GM18907 (cell line): ENCODE results near the gene ISY1.
"Not testable (repeated sequence)": the region's sequence is repeated elsewhere in the genome, so short reads cannot be mapped to it uniquely, and the experiment has no call there.

Experiments used
- ATAC-seq: cut with Tn5 transposase; IDR thresholded peaks from one replicate; pipeline ENCODE4 v1.9.1; 2021; ENCODE audit warnings: mild to moderate bottlenecking, moderate library complexity; ENCODE audit not compliant: unreplicated experiment

The ISY1 gene

GRCh38 chr3:129160891-129161859 lies at the start of gene ISY1:
Gene ISY1, minus strand, starts transcription at chr3:129161063. Its CDS starts 88 bp downstream, at chr3:129160975.
- ATAC-seq: peak; percentile 81

DNA sequence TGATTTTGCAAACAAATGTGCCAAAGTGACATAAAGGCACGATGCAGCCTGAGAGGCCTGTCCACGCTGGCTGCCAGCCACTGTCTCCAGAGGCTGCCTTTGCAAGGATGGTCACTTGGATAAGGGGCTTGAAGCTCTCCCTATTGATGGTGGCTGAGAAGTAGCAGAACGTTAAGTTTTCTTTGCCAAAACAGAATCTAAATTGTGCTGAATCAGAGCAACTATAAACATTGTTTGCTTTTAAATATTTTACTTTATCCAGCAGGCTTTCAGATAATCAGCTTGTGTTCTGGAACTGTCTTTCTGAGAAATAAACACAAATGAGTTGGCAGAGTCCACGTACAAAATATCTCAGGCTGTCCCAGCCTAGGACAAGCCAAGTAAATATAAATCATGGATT lies 46.6 kb upstream of the ISY1 start:
- no peak for ATAC-seq

DNA sequence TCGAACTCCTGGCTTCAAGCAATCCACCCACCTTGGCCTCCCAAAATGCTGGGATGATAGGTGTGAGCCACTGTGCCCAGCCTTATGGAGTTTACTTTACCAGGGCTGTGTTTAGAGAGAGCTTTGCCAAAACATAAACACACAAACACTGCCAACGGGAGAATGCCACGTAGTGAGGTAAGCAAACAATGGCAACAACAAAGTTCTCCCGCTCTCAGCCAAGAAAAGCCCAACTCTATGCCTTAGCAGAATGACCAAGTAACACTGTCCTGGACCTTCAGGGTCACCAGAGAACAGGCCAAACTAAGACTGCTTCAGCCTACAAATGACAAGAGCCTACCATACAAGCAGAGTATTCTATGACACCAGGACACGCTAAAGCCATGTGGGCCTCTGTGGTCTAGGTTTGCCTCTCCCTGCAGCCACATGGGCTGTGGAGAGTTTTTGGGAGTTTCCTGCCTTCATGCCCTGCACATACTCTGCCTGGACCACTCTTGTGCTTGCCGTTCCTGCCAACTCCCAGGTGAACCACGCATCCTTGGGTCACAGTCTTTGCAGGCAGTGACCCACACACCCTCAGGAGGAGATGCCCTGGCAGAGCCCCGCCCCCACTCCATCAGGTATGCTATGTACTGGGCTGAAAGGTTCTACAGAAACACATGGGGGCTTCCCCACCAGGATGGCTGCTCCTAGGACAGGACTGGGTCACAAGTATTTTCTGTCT lies 44.4 kb upstream of the ISY1 start:
- no peak for ATAC-seq

DNA sequence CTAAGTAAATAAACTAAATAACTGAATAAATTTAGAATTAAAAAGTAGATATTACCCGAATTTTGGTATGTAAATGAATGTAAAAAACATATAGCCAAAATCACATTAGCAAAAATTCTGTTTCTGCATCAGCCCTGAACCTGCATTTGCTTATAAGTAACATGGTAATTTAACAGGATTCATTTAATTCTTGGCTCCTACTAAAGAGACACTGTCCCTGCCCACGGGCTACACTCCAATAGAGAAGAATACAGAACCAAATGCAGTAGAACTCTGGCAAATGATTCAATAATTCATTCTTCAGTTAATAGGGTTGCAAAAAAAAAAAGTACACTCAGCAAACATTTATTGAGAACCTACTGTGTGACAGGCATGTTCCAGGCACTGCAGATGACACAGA lies 43.6 kb upstream of the ISY1 start:
- no peak for ATAC-seq

- no peak for ATAC-seq
These were observed 38.5 kb upstream of the ISY1 start for GRCh38 chr3:129199366-129199765.

GRCh38 chr3:129197321-129197720 lies 36.5 kb upstream of the ISY1 start:
- ATAC-seq: no peak

DNA sequence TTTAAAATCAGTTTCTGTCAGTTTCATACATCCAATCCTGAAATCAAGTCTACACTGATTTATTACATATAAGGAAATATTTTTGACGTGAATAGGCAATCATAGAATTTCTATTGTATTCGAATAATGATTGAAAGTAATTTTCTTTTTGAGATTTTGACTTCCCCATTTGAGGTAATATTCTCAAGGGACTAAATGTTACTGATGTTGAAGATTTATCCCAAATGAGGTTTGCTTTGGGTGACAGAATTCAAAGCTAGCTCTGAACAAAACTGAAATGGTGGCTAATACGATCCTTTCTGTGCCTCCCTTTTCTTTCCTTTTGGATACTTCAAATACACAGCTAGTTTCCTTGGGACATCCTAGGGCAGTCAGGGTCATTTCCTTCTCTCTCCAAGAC lies 35.7 kb upstream of the ISY1 start:
- ATAC-seq: no peak

DNA sequence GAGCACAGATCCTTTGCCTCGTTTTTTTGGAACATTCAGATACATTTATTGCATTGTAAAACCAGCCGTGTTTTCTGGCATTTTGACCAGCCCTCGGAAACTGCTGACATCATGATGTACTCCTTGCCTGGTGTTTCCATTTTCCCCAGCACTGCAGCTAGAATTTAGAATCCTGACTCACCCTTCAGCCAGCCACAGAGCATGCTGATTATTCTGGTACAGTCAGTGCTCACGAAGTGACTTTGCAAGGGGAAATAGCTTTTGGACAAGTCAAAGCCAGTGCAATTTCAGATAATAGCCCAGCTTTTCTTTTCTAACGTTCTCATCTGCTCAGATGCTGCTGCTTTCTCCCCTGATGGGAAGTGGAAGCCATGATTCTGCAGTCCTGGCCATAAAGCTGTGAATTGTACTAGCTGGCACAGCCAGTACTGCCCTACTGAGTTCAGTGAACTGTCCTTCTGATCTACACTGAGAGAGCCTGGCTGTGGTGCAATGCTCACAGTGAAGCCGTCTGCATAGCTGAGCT lies 34.9 kb upstream of the ISY1 start:
- ATAC-seq: no peak

- ATAC-seq: not testable (repeated sequence)
These were observed 28.9 kb upstream of the ISY1 start for GRCh38 chr3:129189793-129190192.

GRCh38 chr3:129187857-129188256 lies 27.0 kb upstream of the ISY1 start:
- ATAC-seq: no peak

GRCh38 chr3:129185783-129186182 lies 24.9 kb upstream of the ISY1 start:
- ATAC-seq: no peak

DNA sequence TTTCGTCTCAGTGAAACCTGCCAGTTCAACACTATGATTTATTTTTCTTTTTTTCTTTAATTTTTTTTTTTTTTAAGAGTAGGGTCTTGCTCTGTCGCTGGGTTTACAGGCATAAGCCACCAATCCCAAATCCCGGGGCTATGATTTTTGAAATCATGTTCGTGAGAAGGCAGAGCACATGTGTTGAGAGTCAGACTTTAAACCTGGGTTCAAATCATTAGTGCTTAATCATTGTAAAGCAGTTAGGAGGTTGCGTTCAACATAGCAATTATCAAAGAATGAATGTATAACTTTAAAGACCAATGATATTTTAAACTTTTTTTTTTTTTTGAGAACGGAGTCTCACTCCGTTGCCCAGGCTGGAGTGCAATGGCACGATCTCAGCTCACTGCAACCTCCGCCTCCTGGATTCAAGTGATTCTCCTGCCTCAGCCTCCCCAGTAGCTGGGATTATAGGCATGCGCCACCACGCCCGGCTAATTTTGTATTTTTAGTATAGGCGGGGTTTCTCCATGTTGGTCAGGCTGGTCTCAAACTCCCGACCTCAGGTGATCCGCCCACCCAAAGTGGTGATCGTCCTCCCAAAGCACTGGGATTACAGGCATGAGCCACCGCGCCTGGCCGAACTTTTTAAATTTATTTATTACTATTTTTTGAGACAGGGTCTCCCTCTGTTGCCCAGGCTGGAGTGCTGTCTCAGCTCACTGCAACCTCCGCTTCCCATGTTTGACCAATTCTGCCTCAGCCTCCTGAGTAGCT lies 24.1 kb upstream of the ISY1 start:
- not testable (repeated sequence) for ATAC-seq

DNA sequence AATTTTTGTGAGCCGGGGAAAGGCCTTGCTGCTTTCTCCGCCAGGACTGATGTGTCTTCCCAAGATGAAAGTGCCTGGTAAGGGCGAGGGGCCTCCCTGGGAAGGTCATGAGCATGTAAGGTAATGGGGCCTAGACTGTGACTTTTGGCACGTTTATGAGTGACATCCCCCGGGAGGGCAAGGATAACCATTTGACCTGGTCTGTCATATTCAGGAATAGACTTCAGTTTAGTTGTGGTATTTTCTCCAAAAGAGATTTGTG lies 23.5 kb upstream of the ISY1 start:
- peak; percentile 21 for ATAC-seq

GRCh38 chr3:129183569-129184395 lies 22.9 kb upstream of the ISY1 start, which contains the start of gene CNBP:
Gene CNBP, minus strand, starts transcription at chr3:129183896. Its CDS starts 12,139 bp downstream, at chr3:129171757.
- ATAC-seq: peak; percentile 91

DNA sequence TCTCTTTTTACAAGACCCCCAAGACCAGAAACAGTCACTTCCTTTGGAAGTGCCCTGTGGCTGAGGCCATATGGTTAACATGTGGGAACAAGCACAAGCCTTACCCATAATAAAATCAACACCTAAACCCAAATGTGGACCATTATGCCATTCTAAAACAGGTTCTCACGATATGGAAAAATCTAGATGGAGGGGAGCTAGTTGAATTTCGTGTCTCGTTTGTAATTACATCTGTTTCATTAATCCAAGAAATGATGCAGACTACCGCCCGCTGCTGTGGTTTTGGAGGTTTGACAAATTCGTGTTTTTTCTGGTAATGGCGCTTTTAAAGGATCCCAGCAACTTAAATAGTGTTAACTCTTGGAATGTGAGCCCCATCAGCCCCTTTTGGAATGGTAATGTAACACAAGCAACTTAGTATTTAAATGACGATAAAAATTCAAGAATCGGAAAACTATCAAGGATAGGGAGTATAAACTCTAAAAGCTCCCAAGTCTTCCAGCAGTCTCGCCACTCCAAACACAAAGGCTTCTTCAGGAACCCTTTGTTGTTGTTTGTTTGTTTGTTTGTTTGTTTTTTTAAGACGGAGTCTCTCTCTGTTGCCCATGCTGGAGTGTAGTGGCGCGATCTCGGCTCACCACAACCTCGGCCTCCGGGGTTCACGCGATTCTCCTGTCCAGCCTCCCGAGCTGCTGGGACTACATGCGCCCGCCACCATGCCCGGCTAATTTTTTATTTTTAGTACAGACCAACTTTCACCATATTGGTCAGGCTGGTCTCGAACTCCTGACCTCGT lies 21.7 kb upstream of the ISY1 start:
- no peak for ATAC-seq

GRCh38 chr3:129181819-129182218 lies 21.0 kb upstream of the ISY1 start:
- ATAC-seq: no peak

DNA sequence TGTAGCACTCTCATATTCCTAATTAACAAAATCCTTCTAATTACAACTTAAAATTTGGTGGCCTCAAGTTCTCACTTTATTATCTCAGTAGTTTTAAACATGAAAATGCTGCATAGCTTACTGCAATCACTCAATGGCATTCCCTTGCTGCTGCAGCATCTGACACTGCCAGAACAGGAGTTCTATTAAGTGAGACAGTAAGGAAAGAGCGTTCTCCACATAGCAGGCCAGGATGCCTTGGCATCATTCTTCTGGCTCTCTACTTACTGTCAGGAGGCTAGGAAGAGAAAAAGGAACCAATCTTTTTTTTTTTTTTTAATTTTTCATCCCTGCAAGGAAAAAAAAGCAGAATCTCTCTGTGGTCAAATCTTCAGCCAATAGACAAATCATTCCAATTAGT lies 19.6 kb upstream of the ISY1 start:
- ATAC-seq: no peak

- no peak for ATAC-seq
These were observed 15.2 kb upstream of the ISY1 start for GRCh38 chr3:129176051-129176450.

DNA sequence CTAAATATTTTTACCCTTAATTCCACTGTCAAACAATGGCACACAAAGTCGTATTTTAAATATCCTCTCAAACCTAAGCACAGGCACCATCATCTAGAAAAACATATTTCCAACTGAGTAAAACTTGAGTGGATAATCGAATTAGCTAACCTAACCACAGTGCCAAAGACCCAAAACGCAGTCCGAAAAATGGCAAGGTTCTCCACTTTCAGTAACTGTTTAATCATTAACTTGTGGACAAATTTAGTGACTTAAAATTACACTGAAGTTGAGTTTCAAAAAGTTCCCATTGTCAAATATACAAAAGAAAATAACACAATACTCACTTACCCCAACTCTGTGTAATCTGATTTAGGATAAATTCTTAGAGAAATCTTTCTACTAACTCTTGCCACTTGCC lies 12.9 kb upstream of the ISY1 start:
- no peak for ATAC-seq
